ENCODE results near the gene ZNF260. TPM values are rescaled to one million over a fixed set of nuclear protein-coding genes. Genes with fewer than 3 reads are reported as not detected.
A peak's percentile ranks its signal among the peaks of the same experiment; 100 is the strongest.

ZNF260 gene
- total RNA-seq, 4 donors from 2014 or later, result 1.3 to 16.3 (median 3.2) TPM

DNA sequence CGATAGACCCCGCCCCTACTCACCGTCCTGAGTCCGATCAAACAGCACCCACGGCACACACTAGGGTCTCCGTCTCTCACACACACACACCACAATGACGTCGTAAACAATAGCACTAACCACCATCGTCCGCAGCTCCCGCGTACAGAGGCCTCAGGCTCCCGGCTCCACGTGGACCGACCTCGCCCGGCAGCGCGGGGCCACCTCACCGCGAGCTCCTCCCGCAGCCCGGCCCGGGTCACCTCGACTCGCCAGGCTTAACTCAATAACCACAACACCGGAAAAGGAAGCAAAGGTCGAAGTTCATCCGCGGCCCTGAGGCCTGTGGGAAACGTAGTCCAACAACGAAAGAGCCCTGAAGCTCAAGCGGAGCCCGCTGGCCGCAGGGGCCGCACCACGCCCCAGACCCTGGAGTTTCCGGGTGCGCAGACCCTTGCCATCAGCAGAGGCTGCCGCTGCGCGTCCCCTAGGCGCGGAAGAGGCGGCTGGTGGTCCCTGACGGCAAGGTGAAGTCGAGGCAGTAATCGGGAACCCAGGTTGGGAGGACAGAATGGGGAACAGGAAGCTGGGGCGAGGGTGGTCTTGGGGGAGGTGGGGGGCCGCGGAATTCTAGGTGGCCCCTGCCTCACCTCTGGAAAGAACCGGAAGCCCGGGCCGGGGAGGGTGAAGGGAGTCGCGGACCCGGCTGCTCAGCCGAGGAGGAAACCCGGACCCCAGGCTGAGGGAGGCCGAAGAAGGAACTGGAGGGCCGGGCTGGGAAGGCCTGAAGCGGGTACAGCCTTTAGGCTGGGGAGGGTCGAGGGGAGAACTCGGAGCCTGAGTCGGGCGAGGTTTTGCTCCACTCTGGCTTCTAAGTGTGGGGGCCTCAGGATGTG lies 45.2 kb upstream of the ZNF260 start, which contains the start of gene ZNF529:
TSS of gene ZNF529 (minus strand) at position 273 of the 875 bp plus-strand sequence. CDS start 946 bp downstream, outside the sequence.
- peak; percentile 79 to 85 for DNase-seq
- TF ChIP-seq POLR2A (IDR thresholded peaks at IDR 0.05) (peak; percentile 73 to 75), CTCF (IDR thresholded peaks at IDR 0.05 in 4 of 5, conservative IDR thresholded peaks at IDR 0.05 in 1 of 5) (no peak)
- Histone ChIP-seq H3K4me1 (peaks cover 16 to 17% of the 10 kb centered on the region in 2 donors), H3K36me3 (peaks cover 8 to 60% of the 10 kb centered on the region in 2 donors), H3K4me3 (peak within 1 kb of the TSS; percentile 85 to 100 (median 94)), H3K27me3 (no peaks in the 10 kb centered on the region), H3K9me3 (peaks cover 0 to 7% (median 0%) of the 10 kb centered on the region in 3 donors), H3K27ac (peak within 1 kb of the TSS; percentile 81 to 91 (median 88))
- ATAC-seq, result peak; percentile 99
- in situ Hi-C loops (cut with MboI; ENCODE audit: low sequenced_read_pairs in 4 of 4), result no loop called here
- intact Hi-C loops (cut with DNase I; ENCODE audit: low total_unique reads), result loop anchor here (1.0 to 10.0 kb wide), 9 partner anchors 45 to 644 kb away; partner anchors contain the start of genes ZFP14, ZNF260, ZNF345 and ZNF383

DNA sequence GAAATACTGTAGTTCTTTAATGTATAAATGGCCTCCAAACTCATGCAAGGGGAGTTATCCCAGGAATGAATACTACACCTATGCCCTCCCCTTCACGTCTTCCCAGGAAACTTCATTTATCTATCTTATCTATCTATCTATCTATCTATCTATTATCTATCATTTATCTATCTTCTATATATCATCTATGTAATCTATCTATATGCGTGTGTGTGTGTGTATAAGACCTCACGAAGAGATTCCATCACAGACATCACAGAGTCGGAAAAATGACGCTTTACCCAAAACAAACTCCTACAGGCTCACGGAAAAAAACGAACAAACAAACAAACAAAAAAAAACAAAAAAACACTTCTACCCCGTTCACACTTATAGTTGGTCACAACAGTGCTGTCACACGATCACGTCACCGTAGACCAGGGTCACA lies 44.5 kb upstream of the ZNF260 start:
- TF ChIP-seq CTCF (IDR thresholded peaks at IDR 0.05 in 4 of 5, conservative IDR thresholded peaks at IDR 0.05 in 1 of 5) (no peak), POLR2A (IDR thresholded peaks at IDR 0.05) (no peak)
- Histone ChIP-seq H3K4me3 (peak overlapping the region; percentile 85 to 100 (median 94)), H3K36me3 (peaks cover 8 to 62% of the 10 kb centered on the region in 2 donors), H3K9me3 (peaks cover 0 to 7% (median 1%) of the 10 kb centered on the region in 3 donors), H3K27ac (peak overlapping the region; percentile 81 to 91 (median 88)), H3K27me3 (no peaks in the 10 kb centered on the region), H3K4me1 (peaks cover 16 to 17% of the 10 kb centered on the region in 2 donors)
- intact Hi-C loops (cut with DNase I; ENCODE audit: low total_unique reads) (loop anchor here (1.0 to 10.0 kb wide), 9 partner anchors 44 to 645 kb away; partner anchors contain the start of genes ZFP14, ZNF260, ZNF345 and ZNF383), in situ Hi-C loops (cut with MboI; ENCODE audit: low sequenced_read_pairs in 4 of 4) (no loop called here)
- no peak for DNase-seq
- no peak for ATAC-seq

GRCh38 chr19:36564391-36564790 lies 36.3 kb upstream of the ZNF260 start:
- no peak overlapping the region for H3K4me3 ChIP-seq
- no peaks in the 10 kb centered on the region for H3K27me3 ChIP-seq
- H3K27ac ChIP-seq, result no peak overlapping the region
- peaks cover 4 to 94% of the 10 kb centered on the region in 2 donors for H3K36me3 ChIP-seq
- no peak for ATAC-seq
- H3K9me3 ChIP-seq, result peaks cover 10 to 71% (median 36%) of the 10 kb centered on the region in 3 donors
- TF ChIP-seq POLR2A (IDR thresholded peaks at IDR 0.05), result no peak
- TF ChIP-seq CTCF (IDR thresholded peaks at IDR 0.05 in 4 of 5, conservative IDR thresholded peaks at IDR 0.05 in 1 of 5), result no peak
- H3K4me1 ChIP-seq, result no peaks in the 10 kb centered on the region
- DNase-seq, result no peak
- intact Hi-C loops (cut with DNase I; ENCODE audit: low total_unique reads), result no loop called here
- in situ Hi-C loops (cut with MboI; ENCODE audit: low sequenced_read_pairs in 4 of 4), result no loop called here

- intact Hi-C loops (cut with DNase I; ENCODE audit: low total_unique reads), result no loop called here
- H3K9me3 ChIP-seq, result peaks cover 26 to 97% (median 58%) of the 10 kb centered on the region in 3 donors
Measured at GRCh38 chr19:36547001-36547732, 19.1 kb upstream of the ZNF260 start.

More at GRCh38 chr19:36547001-36547732, 19.1 kb upstream of the ZNF260 start:
- no peak overlapping the region for H3K27ac ChIP-seq
- peaks cover 0 to 3% (median 0%) of the 10 kb centered on the region in 3 donors for H3K27me3 ChIP-seq
- ATAC-seq (no peak), DNase-seq (no peak)
- TF ChIP-seq POLR2A (IDR thresholded peaks at IDR 0.05) (no peak), CTCF (IDR thresholded peaks at IDR 0.05 in 4 of 5, conservative IDR thresholded peaks at IDR 0.05 in 1 of 5) (no peak)
- peak overlapping the region in 1 of 4 donors; percentile 42 for H3K4me3 ChIP-seq
- H3K36me3 ChIP-seq, result peaks cover 38 to 100% of the 10 kb centered on the region in 2 donors
- H3K4me1 ChIP-seq, result no peaks in the 10 kb centered on the region
- in situ Hi-C loops (cut with MboI; ENCODE audit: low sequenced_read_pairs in 4 of 4), result no loop called here

All from gastrocnemius medialis (tissue), 4 donors.